T-cell (primary cell): ENCODE data around the gene NPDC1. TPM values are rescaled to one million over a fixed set of nuclear protein-coding genes. Genes with fewer than 3 reads are reported as not detected.
A peak's percentile ranks its signal among the peaks of the same experiment; 100 is the strongest.
"Not testable (repeated sequence)": the region's sequence is repeated elsewhere in the genome, so short reads cannot be mapped to it uniquely, and the experiment has no call there.

Experiments
- ATAC-seq, 4 experiments: fragments of 200-7000 bp in 3 of 4; fragments of 150-1000 bp in 1 of 4; cut with Tn5 transposase; replicated peaks in 1 of 4; 1 replicate in 3 of 4; 2 replicates in 1 of 4; pipeline ENCODE4 v1.10.0; 2021; ENCODE audit warnings: moderate library complexity in 3 of 4, mild to moderate bottlenecking in 2 of 4, moderate number of reproducible peaks in 1 of 4
- CTCF ChIA-PET, 2 donors: fragments of 300-600 bp; sonication (Branson Sonifier 250); formaldehyde crosslinking; loops; one replicate each; lab custom pipeline; 2022; ENCODE audit warnings: antibody characterized with exemption in 2 of 2; lab: Charles Lee
- POLR2A ChIA-PET, 2 donors: fragments of 300-600 bp; sonication (Branson Sonifier 250); formaldehyde crosslinking; loops; one replicate each; lab custom pipeline; 2022; ENCODE audit warnings: antibody characterized with exemption in 2 of 2; lab: Charles Lee
- DNase-seq, 35 experiments: peaks; one replicate each; pipeline versions ENCODE4 v3.0.0 to v3.0.0-alpha.2; 2013 to 2023
- H3K27ac ChIP-seq: one replicate; pipeline ENCODE4 v1.5.1; 2013; ENCODE audit warnings: low read length
- H3K27me3 ChIP-seq, 2 experiments: replicated peaks in 1 of 2; 1 replicate in 1 of 2; 2 replicates in 1 of 2; pipeline versions ENCODE4 v1.6.1 to v1.7.0; 2013; ENCODE audit warnings: low read length in 1 of 2, mixed read lengths in 1 of 2; ENCODE audit not compliant: control insufficient read depth in 2 of 2, insufficient read depth in 2 of 2; ENCODE audit errors: extremely low read depth in 1 of 2
- H3K36me3 ChIP-seq, 2 donors: 1 replicate in 1 of 2; 2 replicates in 1 of 2; pipeline versions ENCODE4 v1.6.1 to v1.7.0; 2013; ENCODE audit warnings: low read length in 1 of 2; ENCODE audit not compliant: control insufficient read depth in 2 of 2, insufficient read depth in 1 of 2; ENCODE audit errors: extremely low read depth in 1 of 2
- H3K4me1 ChIP-seq, 2 experiments: 1 replicate in 1 of 2; 2 replicates in 1 of 2; pipeline versions ENCODE4 v1.6.1 to v1.7.0; 2013; ENCODE audit warnings: low read length in 2 of 2, mixed read lengths in 1 of 2; ENCODE audit not compliant: insufficient read depth in 2 of 2, control insufficient read depth in 1 of 2; ENCODE audit errors: extremely low read depth in 1 of 2
- H3K4me3 ChIP-seq, 2 donors: 1 replicate in 1 of 2; 2 replicates in 1 of 2; pipeline versions ENCODE4 v1.5.1 to v1.7.0; 2013; ENCODE audit warnings: mild to moderate bottlenecking in 2 of 2, low read length in 1 of 2, moderate library complexity in 1 of 2; ENCODE audit not compliant: control insufficient read depth in 1 of 2; ENCODE audit errors: extremely low read depth in 1 of 2
- H3K9me3 ChIP-seq: 2 replicates; pipeline ENCODE4 v1.7.0; 2013
- H3K27ac Mint-ChIP-seq, 2 donors: one replicate each; pipeline ENCODE4 v1.8.0; 2020 to 2021; ENCODE audit warnings: mild to moderate bottlenecking in 2 of 2, mixed read lengths in 2 of 2
- H3K27me3 Mint-ChIP-seq, 2 donors: one replicate each; pipeline ENCODE4 v1.8.0; 2021 to 2022; ENCODE audit warnings: mixed read lengths in 2 of 2
- H3K36me3 Mint-ChIP-seq: one replicate; pipeline ENCODE4 v1.8.0; 2021; ENCODE audit warnings: mixed read lengths
- H3K4me1 Mint-ChIP-seq, 3 donors: one replicate each; pipeline ENCODE4 v1.8.0; 2020 to 2022; ENCODE audit warnings: mixed read lengths in 3 of 3, mild to moderate bottlenecking in 1 of 3
- H3K4me3 Mint-ChIP-seq, 3 donors: one replicate each; pipeline ENCODE4 v1.8.0; 2020 to 2022; ENCODE audit warnings: mild to moderate bottlenecking in 3 of 3, mixed read lengths in 3 of 3, moderate library complexity in 3 of 3
- H3K9me3 Mint-ChIP-seq, 3 donors: one replicate each; pipeline ENCODE4 v1.8.0; 2020 to 2022; ENCODE audit warnings: mixed read lengths in 3 of 3
- WGBS: methylation state at CpG from one replicate; pipeline ENCODE4 v1.1.5; 2013; ENCODE audit warnings: missing lambda C conversion rate; ENCODE audit not compliant: insufficient coverage; 5-methylcytosine and 5-hydroxymethylcytosine counted together
- total RNA-seq, 35 experiments: library from RNA in 6 of 35; stranded (reverse) in 6 of 35; fragments of 120-200 nt in 1 of 35; gene quantifications; one replicate each; pipeline versions ENCODE4 v1.2.1 to v1.2.4 and lab custom pipeline; 2013 to 2026

Gene NPDC1
- total RNA-seq, 5 donors from 2014 or later (not counting 1 experiment from before 2014, with no cell fraction given), result 32.4 to 76.7 (median 57.0) TPM

GRCh38 chr9:137033481-137033880 is 12.5 kb downstream of the NPDC1 start:
- DNase-seq, H3K36me3 ChIP-seq, H3K4me3 ChIP-seq, H3K9me3 ChIP-seq, H3K36me3 Mint-ChIP-seq, ATAC-seq, POLR2A ChIA-PET, H3K9me3 Mint-ChIP-seq, H3K27ac ChIP-seq, H3K27me3 Mint-ChIP-seq: not testable (repeated sequence)
- H3K27ac Mint-ChIP-seq, result peak overlapping the region; percentile 77 to 85
- Histone ChIP-seq H3K4me1 (peaks cover 13 to 72% of the 10 kb centered on the region in 2 experiments), H3K27me3 (peaks cover 0 to 13% of the 10 kb centered on the region in 2 experiments)
- peaks cover 42 to 53% (median 43%) of the 10 kb centered on the region in 3 donors for H3K4me1 Mint-ChIP-seq
- WGBS, result 100% methylated on average over 1 of the region's 5 CpGs
- CTCF ChIA-PET, result interaction anchor here in 1 of 2 donors (1.2 kb wide), 1 partner anchor 13 kb away, joined by 5 read pairs; the partner anchor contains the start of gene NPDC1
- H3K4me3 Mint-ChIP-seq, result peak overlapping the region; percentile 13 to 72 (median 64)

GRCh38 chr9:137032858-137033257 is 13.1 kb downstream of the NPDC1 start:
- H3K9me3 ChIP-seq, result no peaks in the 10 kb centered on the region
- no peaks in the 10 kb centered on the region for H3K36me3 ChIP-seq
- 73% methylated on average over 4 of the region's 10 CpGs for WGBS
- no peaks in the 10 kb centered on the region for H3K36me3 Mint-ChIP-seq
- no peaks in the 10 kb centered on the region for H3K9me3 Mint-ChIP-seq
- ATAC-seq (no peak), DNase-seq (peak in 7 of 35 experiments; percentile 19 to 53 (median 26))
- peaks cover 42 to 53% (median 43%) of the 10 kb centered on the region in 3 donors for H3K4me1 Mint-ChIP-seq
- ChIA-PET POLR2A (no interaction called here), CTCF (interaction anchor here in 1 of 2 donors (1.0 to 1.1 kb wide), 2 partner anchors 14 to 85 kb away, joined by 3 read pairs; no protein-coding TSS in a partner anchor)
- H3K27me3 ChIP-seq, result peaks cover 0 to 13% of the 10 kb centered on the region in 2 experiments
- H3K4me1 ChIP-seq, result peaks cover 13 to 74% of the 10 kb centered on the region in 2 experiments
- H3K27ac ChIP-seq, result no peak overlapping the region
- H3K27ac Mint-ChIP-seq, result peak overlapping the region; percentile 82 to 85
- H3K4me3 ChIP-seq, result no peak overlapping the region
- H3K4me3 Mint-ChIP-seq, result peak overlapping the region in 2 of 3 donors; percentile 64 to 72
- no peaks in the 10 kb centered on the region for H3K27me3 Mint-ChIP-seq

DNA sequence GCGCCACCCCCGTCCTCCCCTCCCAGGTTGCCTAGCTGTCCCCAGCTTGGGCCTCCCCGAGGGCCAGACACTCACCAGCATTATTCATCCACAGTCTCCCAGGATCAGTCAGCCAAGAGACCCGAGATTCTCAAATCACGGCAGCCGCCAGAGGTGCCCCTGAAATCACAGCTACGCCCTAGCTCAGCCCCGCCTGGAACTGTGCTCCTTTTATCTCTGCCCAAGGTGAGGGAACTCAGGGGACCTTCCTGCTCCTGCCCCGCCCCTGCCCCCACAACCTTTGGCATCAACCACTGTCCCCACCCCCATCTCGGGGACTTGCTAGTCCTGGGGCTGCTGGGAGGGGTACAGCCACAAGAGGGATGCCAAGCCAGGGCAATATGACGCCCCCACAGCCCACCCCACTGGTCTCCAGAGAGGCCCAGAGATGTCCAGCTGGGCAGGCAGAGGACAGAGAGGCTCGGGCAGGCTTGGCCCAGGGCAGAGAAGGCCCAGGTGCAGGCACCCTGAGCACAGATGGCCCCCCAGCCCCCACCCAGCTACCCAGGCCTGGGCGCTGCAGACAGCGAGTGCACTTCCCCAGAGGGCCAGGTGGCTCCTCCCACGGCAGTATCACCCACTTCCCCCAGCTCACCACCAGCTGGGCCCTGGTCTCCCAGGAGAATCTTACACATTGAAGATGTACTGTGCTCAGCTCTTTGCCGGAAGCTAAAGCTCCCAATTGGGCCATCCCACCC is 13.9 kb downstream of the NPDC1 start, which contains the start of gene FUT7:
Gene FUT7 (minus strand): TSS at position 185 of the 737 bp plus-strand sequence. CDS start 97 bp downstream, at position 88.
- DNase-seq (peak in 12 of 35 experiments; percentile 19 to 55 (median 34)), ATAC-seq (no peak)
- Histone ChIP-seq H3K4me3 (peak within 1 kb of the TSS in 1 of 2 donors; percentile 79), H3K9me3 (no peaks in the 10 kb centered on the region), H3K4me1 (peaks cover 17 to 80% of the 10 kb centered on the region in 2 experiments), H3K36me3 (no peaks in the 10 kb centered on the region), H3K27ac (peak within 1 kb of the TSS; percentile 59), H3K27me3 (peaks cover 0 to 13% of the 10 kb centered on the region in 2 experiments)
- H3K27me3 Mint-ChIP-seq, result no peaks in the 10 kb centered on the region
- ChIA-PET POLR2A (no interaction called here), CTCF (interaction anchor here in 1 of 2 donors (0.6 to 1.1 kb wide), 6 partner anchors 15 to 101 kb away, joined by 3 to 5 read pairs (median 3); no protein-coding TSS in a partner anchor)
- no peaks in the 10 kb centered on the region for H3K9me3 Mint-ChIP-seq
- peak within 1 kb of the TSS; percentile 91 to 92 for H3K27ac Mint-ChIP-seq
- no peaks in the 10 kb centered on the region for H3K36me3 Mint-ChIP-seq
- peaks cover 45 to 56% (median 47%) of the 10 kb centered on the region in 3 donors for H3K4me1 Mint-ChIP-seq
- H3K4me3 Mint-ChIP-seq, result peak within 1 kb of the TSS; percentile 73 to 82 (median 74)
- 25% methylated on average over 12 of the region's 16 CpGs for WGBS

DNA sequence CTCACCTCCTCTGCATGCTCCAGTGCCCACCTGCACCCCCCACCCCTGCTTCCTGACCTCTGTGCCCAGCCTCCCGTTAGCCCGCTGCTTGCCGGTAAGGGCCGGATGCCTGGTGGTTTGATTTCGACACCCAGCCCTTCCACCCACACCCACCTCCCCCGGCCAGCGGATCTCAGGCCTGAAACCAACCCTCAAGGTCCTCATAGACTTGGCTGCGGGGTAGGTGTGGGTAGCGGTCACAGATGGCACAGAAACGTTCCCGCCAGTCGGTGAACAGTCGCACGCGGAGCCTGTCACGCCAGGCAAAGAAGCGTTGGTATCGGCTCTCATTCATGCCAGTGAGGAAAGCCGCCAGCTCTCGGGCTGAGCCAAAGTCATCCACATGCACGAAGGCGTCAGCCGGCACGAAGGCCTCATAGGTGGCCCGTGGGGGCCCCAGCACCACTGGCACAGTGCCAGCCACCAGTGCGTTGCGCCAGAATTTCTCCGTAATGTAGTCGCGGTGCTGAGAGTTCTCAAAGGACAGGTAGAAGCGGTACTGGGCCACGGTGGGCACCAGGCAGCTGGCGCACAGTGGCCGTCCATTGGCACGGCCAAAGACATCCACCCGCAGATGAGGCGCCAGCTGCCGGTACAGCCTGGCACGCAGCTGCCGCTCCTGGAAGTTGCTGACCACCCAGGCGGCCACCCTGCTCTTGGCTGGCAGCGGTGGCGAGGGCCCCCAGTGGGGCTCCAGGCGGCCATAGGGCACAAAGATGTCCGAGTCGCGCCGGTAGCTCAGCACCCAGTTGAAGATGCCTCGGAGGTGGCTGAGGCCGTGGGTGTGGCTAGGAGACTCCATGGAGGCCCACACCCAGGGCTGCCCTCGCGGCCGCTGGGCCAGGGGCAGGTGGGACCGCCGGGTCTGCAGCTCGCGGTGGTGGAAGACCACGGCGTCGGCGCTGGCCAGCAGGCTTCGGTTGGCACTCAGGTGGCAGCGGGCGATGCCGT is 15.1 kb downstream of the NPDC1 start:
- CTCF ChIA-PET, result interaction anchor here (0.6 to 1.9 kb wide), 5 partner anchors 16 to 253 kb away, joined by 3 to 9 read pairs (median 5); partner anchors contain the start of gene TUBB4B (in 1 of the 2)
- Histone ChIP-seq H3K4me1 (peaks cover 22 to 91% of the 10 kb centered on the region in 2 experiments), H3K27me3 (peaks cover 0 to 13% of the 10 kb centered on the region in 2 experiments), H3K36me3 (no peaks in the 10 kb centered on the region), H3K9me3 (no peaks in the 10 kb centered on the region), H3K27ac (peak overlapping the region; percentile 59), H3K4me3 (peak overlapping the region in 1 of 2 donors; percentile 79)
- Mint-ChIP-seq H3K9me3 (no peaks in the 10 kb centered on the region), H3K4me3 (peak overlapping the region; percentile 73 to 78 (median 74)), H3K27me3 (no peaks in the 10 kb centered on the region), H3K27ac (peak overlapping the region; percentile 81 to 88), H3K4me1 (peaks cover 52 to 65% (median 55%) of the 10 kb centered on the region in 3 donors), H3K36me3 (no peaks in the 10 kb centered on the region)
- ATAC-seq (no peak), DNase-seq (peak in 21 of 35 experiments; percentile 16 to 61 (median 32))
- POLR2A ChIA-PET, result interaction anchor here in 1 of 2 donors (0.5 kb wide), 2 partner anchors 11 to 37 kb away, joined by 3 read pairs; no protein-coding TSS in a partner anchor
- 50% methylated on average over 58 of the region's 65 CpGs for WGBS

DNA sequence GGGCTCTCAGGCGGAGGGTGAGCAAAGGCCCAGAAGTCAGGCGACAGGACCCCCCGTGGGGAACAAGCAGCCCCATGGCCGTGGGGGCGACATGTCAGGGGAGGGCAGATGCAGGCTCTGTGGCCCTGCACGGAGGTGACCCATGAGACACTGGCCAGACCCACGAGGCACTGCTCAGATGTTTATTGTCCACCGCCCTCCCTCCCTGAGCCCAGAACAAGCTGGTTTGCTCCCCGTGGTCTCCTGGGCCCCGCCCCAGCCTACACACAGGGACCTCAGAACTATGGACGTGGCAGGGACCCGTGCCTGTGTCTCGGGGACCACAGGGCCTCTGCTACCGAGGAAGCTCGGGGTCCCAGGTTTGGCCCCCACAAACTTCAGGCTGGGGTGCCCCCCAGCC is 16.0 kb downstream of the NPDC1 start:
- no peaks in the 10 kb centered on the region for H3K9me3 ChIP-seq
- H3K4me1 ChIP-seq, result peaks cover 22 to 91% of the 10 kb centered on the region in 2 experiments
- Mint-ChIP-seq H3K36me3 (no peaks in the 10 kb centered on the region), H3K4me1 (peaks cover 48 to 62% (median 56%) of the 10 kb centered on the region in 3 donors), H3K9me3 (no peaks in the 10 kb centered on the region), H3K4me3 (peak overlapping the region; percentile 73 to 79 (median 79)), H3K27ac (peak overlapping the region; percentile 81 to 90), H3K27me3 (no peaks in the 10 kb centered on the region)
- DNase-seq (no peak), ATAC-seq (no peak)
- WGBS, result 50% methylated on average over 10 of the region's 15 CpGs
- POLR2A ChIA-PET, result interaction anchor here in 1 of 2 donors (0.5 kb wide), 1 partner anchor 36 kb away, joined by 3 read pairs; no protein-coding TSS in a partner anchor
- H3K4me3 ChIP-seq, result peak overlapping the region in 1 of 2 donors; percentile 79
- no peaks in the 10 kb centered on the region for H3K36me3 ChIP-seq
- CTCF ChIA-PET, result interaction anchor here in 1 of 2 donors (0.8 to 1.9 kb wide), 9 partner anchors 14 to 252 kb away, joined by 3 to 10 read pairs (median 5); partner anchors contain the start of genes PAXX and TUBB4B
- peak overlapping the region; percentile 59 for H3K27ac ChIP-seq
- peaks cover 0 to 13% of the 10 kb centered on the region in 2 experiments for H3K27me3 ChIP-seq
